Occipital lobe (tissue), 3 donors: Measurements from ENCODE around the gene AJM1. TPM values are rescaled to one million over a fixed set of nuclear protein-coding genes. Genes with fewer than 3 reads are reported as not detected.
"Not testable (repeated sequence)": the region's sequence is repeated elsewhere in the genome, so short reads cannot be mapped to it uniquely, and the experiment has no call there.

ENCODE experiments used
- DNase-seq: peaks from one replicate; lab custom pipeline; 2025; lab: John Stamatoyannopoulos, UW
- small RNA-seq: library from RNA; depleted of rRNA; stranded (forward); fragments of <200 nt; gene quantifications from one replicate; pipeline ENCODE3, GENCODE V24; 2014
- total RNA-seq: library from RNA; depleted of rRNA; stranded (reverse); fragments of >200 nt; gene quantifications from one replicate; pipeline ENCODE4 v1.2.3, GENCODE V29; 2014

The AJM1 gene
- total RNA-seq, 1 donor from 2014 or later: 0.94 TPM

DNA sequence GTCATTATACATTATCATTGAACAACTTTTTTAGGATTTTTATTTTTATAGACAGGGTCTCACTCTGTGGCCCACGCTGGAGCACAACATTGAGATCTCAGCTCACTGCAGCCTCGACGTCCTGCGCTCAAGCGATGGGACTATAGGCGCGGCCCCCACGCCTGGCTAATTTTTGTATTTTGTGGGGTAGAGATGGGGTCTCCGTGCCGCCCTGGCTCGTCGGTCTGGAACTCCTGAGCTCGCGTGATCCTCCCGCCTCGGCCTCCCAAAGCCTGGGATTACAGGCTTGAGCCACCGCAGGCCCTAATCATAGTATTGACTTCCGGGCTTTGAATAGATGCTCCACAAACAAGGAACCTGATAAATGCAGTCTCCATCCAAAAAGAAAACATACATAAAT is 25.2 kb downstream of the AJM1 start:
- no peak for DNase-seq

- DNase-seq: no peak
Observed at GRCh38 chr9:136867917-136868316, 25.6 kb downstream of the AJM1 start.

- DNase-seq: no peak
Observed at GRCh38 chr9:136868644-136869043, 26.4 kb downstream of the AJM1 start.

GRCh38 chr9:136869611-136870010 is 27.3 kb downstream of the AJM1 start:
- not testable (repeated sequence) for DNase-seq

DNA sequence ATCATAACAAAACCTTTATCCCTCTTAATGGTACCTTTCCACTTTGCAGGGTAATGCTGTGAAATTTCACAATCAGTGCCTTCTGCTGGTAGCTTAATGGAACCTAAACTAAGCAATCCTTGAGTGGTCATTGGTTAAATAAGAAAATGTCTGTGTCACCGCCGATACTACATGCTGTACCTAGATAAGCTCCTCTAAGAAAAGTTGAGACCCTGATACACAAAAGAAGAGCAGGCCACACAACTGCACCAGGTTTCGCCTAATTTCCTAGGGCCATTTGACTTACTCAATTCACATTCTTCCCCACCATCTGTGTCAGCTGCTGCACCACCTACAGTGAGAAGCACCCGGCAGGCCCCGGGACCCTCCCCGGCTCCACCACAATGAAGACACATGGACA is 32.9 kb downstream of the AJM1 start:
- no peak for DNase-seq

- DNase-seq: no peak
Observed at GRCh38 chr9:136876476-136876875, 34.2 kb downstream of the AJM1 start.

DNA sequence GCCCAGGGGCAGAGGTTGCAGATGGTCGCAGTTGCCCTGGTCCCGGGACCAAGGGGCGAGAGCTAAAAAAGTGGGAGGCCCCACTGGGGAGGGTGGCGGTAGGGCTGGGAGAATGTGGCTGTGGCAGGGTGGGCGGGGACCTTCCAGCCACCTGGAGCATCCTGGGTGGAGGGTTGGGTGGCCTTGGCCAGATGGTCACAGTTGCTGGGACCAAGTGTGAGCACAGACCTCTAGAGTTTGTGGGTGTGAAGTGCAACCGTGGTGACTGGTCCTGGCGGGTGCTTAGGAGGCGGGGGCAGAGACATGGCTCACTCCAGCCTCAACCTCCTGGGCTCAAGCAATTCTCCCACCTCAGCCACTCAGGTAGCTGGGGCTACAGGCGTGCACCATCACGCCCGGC is 38.4 kb downstream of the AJM1 start:
- DNase-seq: no peak

GRCh38 chr9:136881691-136882108 is 39.4 kb downstream of the AJM1 start:
- no peak for DNase-seq

DNA sequence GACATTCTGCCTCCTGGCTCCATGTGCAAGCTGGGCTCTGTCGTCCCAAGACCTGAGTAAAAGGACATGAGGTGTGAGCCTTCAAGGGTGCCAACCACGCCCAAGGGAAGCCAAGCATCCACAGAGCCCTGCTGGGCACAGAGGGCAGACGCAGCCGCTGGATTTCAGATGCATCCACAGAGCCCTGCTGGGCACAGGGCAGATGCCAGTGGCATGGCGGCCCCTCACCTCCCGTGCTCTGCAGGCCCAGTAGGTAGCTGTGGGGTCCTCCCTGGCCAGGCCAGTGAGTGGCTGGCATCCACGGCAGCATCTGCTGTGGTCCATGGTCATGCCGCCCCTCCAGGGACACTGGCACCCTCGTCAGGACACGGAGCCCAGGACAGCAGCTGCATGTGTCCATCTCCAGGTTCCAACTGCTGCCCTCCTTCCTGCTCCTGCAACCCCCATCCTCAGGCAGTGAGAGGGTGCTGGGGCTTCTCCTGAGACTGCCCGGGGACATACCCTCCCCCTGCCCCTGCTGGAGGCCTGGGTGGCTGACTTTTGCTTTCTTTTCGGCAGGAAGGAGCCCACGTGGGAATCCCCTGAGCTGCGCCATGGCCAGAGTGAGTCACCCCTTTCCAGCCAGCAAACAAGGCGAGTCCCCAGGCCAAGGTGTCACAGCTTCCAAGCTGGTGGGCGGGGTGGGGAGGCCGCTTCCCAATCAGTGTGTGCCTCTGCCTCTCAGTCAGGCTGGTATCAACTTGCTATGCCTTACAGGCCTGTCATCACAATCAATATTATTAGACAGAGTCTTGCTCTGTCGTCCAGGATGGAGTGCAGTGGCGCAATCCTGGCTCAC is 40.0 kb downstream of the AJM1 start:
- no peak for DNase-seq

DNA sequence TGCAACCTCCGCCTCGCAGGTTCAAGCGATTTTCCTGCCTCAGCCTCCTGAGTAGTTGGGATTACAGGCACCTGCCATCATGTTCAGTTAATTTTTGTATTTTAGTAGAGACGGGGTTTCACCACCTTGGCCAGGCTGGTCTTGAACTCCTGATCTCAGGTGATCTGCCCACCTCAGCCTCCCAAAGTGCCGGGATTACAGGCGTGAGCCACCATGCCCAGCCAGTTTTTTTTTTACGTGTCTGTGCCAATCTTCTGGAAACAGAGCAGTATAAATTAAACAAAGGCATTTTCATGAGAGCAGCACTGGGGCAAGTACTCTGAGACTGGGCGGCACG is 40.6 kb downstream of the AJM1 start:
- DNase-seq: not testable (repeated sequence)

DNA sequence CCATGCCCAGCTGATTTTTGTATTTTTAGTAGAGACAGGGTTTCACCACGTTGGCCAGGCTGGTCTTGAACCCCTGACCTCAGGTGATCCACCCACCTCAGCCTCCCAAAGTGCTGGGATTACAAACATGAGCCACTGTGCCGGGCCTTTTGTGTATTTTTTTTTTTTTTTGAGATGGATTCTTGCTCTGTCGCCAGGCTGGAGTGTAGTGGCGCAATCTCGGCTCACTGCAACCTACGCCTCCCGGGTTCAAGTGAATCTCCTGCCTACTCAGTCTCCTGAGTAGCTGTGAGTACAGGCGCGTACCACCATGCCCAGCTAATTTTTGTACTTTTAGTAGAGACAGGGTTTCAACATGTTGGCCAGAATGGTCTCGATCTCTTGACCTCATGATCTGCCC is 41.4 kb downstream of the AJM1 start:
- not testable (repeated sequence) for DNase-seq

- peak; percentile 95 for DNase-seq
Observed at GRCh38 chr9:136885950-136886578, 43.8 kb downstream of the AJM1 start, which contains the start of gene TRAF2. Gene TRAF2 (plus strand): TSS chr9:136886516. CDS start chr9:136898741, 12,225 bp downstream.

- DNase-seq: no peak
Observed at GRCh38 chr9:136886610-136887597, 44.6 kb downstream of the AJM1 start.

DNA sequence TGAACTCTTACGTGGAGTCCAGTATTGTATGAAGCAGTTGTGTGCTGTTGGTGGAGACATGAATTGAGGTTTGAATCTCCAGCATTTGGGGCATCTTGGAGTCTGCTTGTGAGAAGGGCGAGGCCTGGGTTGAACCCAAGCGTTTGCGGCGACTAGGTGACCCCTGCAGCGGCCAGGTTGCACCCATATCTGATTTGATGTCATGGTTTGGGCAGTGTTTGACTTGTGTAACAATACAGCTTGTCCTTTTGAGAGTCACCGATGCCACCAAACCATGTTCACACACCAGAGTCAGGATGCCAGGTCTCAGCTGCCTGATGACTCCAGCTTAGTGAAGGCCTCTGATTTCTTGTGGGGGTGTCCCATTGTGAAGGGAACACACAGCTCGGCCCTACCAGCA is 46.2 kb downstream of the AJM1 start:
- DNase-seq: no peak

DNA sequence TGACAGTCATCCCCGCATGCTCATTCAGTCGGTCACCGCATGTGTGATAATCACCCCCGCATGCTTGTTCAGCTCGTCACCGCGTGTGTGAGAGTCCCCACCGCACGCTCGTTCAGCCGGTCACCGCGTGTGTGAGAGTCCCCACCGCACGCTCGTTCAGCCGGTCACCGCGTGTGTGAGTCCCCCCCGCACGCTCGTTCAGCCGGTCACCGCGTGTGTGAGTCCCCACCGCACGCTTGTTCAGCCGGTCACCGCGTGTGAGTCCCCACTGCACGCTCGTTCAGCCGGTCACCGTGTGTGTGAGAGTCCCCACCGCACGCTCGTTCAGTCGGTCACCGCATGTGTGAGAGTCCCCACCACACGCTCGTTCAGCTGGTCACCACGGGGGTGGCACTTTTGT is 47.6 kb downstream of the AJM1 start:
- no peak for DNase-seq

- DNase-seq: no peak
Observed at GRCh38 chr9:136890661-136891060, 48.4 kb downstream of the AJM1 start.

Small RNA genes within 50 kb of the gene (small RNA-seq; reads per million reads assigned to genes)
- gene AL355987.2 (not detected), gene MIR4292 (not detected), gene MIR4479 (not detected)

Other genes starting within 250 kb of the AJM1 start
- gene EGFL7, start 179.6 kb upstream of the AJM1 start, total RNA-seq: 13.7 TPM
- gene AGPAT2, start 155.0 kb upstream of the AJM1 start, total RNA-seq: 2.2 TPM
- gene DIPK1B, start 129.9 kb upstream of the AJM1 start, total RNA-seq: 25.1 TPM
- gene LCN10, start 99.5 kb upstream of the AJM1 start, total RNA-seq: not detected
- gene LCN6, start 94.0 kb upstream of the AJM1 start, total RNA-seq: not detected
- gene LCN8, start 84.2 kb upstream of the AJM1 start, total RNA-seq: not detected
- not detected for gene LCN15, start 78.0 kb upstream of the AJM1 start, total RNA-seq
- gene TMEM141, start 51.1 kb upstream of the AJM1 start, total RNA-seq: 15.9 TPM
- 2.8 TPM for gene CCDC183, start 46.1 kb upstream of the AJM1 start, total RNA-seq
- gene RABL6, start 34.5 kb upstream of the AJM1 start, total RNA-seq: 38.2 TPM
- 76.9 TPM for gene PHPT1, start 6.9 kb downstream of the AJM1 start, total RNA-seq
- 2.5 TPM for gene MAMDC4, start 9.9 kb downstream of the AJM1 start, total RNA-seq
- 96.2 TPM for gene EDF1, start 23.8 kb downstream of the AJM1 start, total RNA-seq
- 8.9 TPM for gene TRAF2, start 44.0 kb downstream of the AJM1 start, total RNA-seq
- 53.7 TPM for gene FBXW5, start 102.3 kb downstream of the AJM1 start, total RNA-seq
- not detected for gene C8G, start 102.8 kb downstream of the AJM1 start, total RNA-seq
- not detected for gene LCN12, start 109.8 kb downstream of the AJM1 start, total RNA-seq
- gene PTGDS, start 135.0 kb downstream of the AJM1 start, total RNA-seq: 52.1 TPM
- 0.16 TPM for gene LCNL1, start 140.5 kb downstream of the AJM1 start, total RNA-seq
- 13.6 TPM for gene PAXX, start 149.9 kb downstream of the AJM1 start, total RNA-seq
- 0.31 TPM for gene CLIC3, start 154.1 kb downstream of the AJM1 start, total RNA-seq
- gene ABCA2, start 185.8 kb downstream of the AJM1 start, total RNA-seq: 20.9 TPM
- gene FUT7, start 189.6 kb downstream of the AJM1 start, total RNA-seq: not detected
- 15.3 TPM for gene NPDC1, start 203.7 kb downstream of the AJM1 start, total RNA-seq
- gene ENTPD2, start 211.6 kb downstream of the AJM1 start, total RNA-seq: 0.16 TPM
- gene SAPCD2, start 228.1 kb downstream of the AJM1 start, total RNA-seq: 1.6 TPM
- gene UAP1L1, start 235.0 kb downstream of the AJM1 start, total RNA-seq: 0.31 TPM
- 38.5 TPM for gene MAN1B1, start 244.5 kb downstream of the AJM1 start, total RNA-seq